Measurements from ENCODE around the gene RPL7A.
A peak's percentile ranks its signal among the peaks of the same experiment; 100 is the strongest.
"Not testable (repeated sequence)": the region's sequence is repeated elsewhere in the genome, so short reads cannot be mapped to it uniquely, and the experiment has no call there.

RPL7A gene

GRCh38 chr9:133323991-133324703 is 23.9 kb upstream of the RPL7A start:
- H3K36me3 ChIP-seq (ENCODE audit: control insufficient read depth, insufficient read depth, low read length): no peaks in the 10 kb centered on the region
- DNase-seq (ENCODE audit: extremely low read depth, insufficient read length): no peak
- no peaks in the 10 kb centered on the region; the same call in 1 of the 2 replicates for H3K27me3 ChIP-seq (replicated peaks; ENCODE audit: control insufficient read depth, insufficient read depth, low read length)
- no peak overlapping the region for H3K4me3 ChIP-seq (replicated peaks; ENCODE audit: low read depth, low read length)
- TF ChIP-seq CTCF (IDR thresholded peaks at IDR 0.05; ENCODE audit: insufficient read depth, low read length, poor library complexity, severe bottlenecking): no peak

- not testable (repeated sequence) for H3K4me3 ChIP-seq (replicated peaks; ENCODE audit: low read depth, low read length); H3K27me3 ChIP-seq (replicated peaks; ENCODE audit: control insufficient read depth, insufficient read depth, low read length); DNase-seq (ENCODE audit: extremely low read depth, insufficient read length); H3K36me3 ChIP-seq (ENCODE audit: control insufficient read depth, insufficient read depth, low read length)
Observed at GRCh38 chr9:133327021-133327420, 21.0 kb upstream of the RPL7A start.

- no peak for TF ChIP-seq CTCF (IDR thresholded peaks at IDR 0.05; ENCODE audit: insufficient read depth, low read length, poor library complexity, severe bottlenecking)
- H3K4me3 ChIP-seq (replicated peaks; ENCODE audit: low read depth, low read length): no peak overlapping the region
- H3K36me3 ChIP-seq (ENCODE audit: control insufficient read depth, insufficient read depth, low read length): peaks cover 16% of the 10 kb centered on the region
- H3K27me3 ChIP-seq (replicated peaks; ENCODE audit: control insufficient read depth, insufficient read depth, low read length): no peaks in the 10 kb centered on the region
- DNase-seq (ENCODE audit: extremely low read depth, insufficient read length): no peak
Observed at GRCh38 chr9:133327834-133328484, 20.1 kb upstream of the RPL7A start.

GRCh38 chr9:133329306-133330156 is 18.5 kb upstream of the RPL7A start:
- peak; percentile 37 for TF ChIP-seq CTCF (IDR thresholded peaks at IDR 0.05; ENCODE audit: insufficient read depth, low read length, poor library complexity, severe bottlenecking)
- not testable (repeated sequence) for H3K27me3 ChIP-seq (replicated peaks; ENCODE audit: control insufficient read depth, insufficient read depth, low read length); DNase-seq (ENCODE audit: extremely low read depth, insufficient read length); H3K4me3 ChIP-seq (replicated peaks; ENCODE audit: low read depth, low read length)
- H3K36me3 ChIP-seq (ENCODE audit: control insufficient read depth, insufficient read depth, low read length): peaks cover 28% of the 10 kb centered on the region

GRCh38 chr9:133331221-133331620 is 16.8 kb upstream of the RPL7A start:
- no peak for TF ChIP-seq CTCF (IDR thresholded peaks at IDR 0.05; ENCODE audit: insufficient read depth, low read length, poor library complexity, severe bottlenecking)
- no peak for DNase-seq (ENCODE audit: extremely low read depth, insufficient read length)
- H3K4me3 ChIP-seq (replicated peaks; ENCODE audit: low read depth, low read length): no peak overlapping the region
- H3K36me3 ChIP-seq (ENCODE audit: control insufficient read depth, insufficient read depth, low read length): peaks cover 28% of the 10 kb centered on the region
- no peaks in the 10 kb centered on the region for H3K27me3 ChIP-seq (replicated peaks; ENCODE audit: control insufficient read depth, insufficient read depth, low read length)
